ENCODE data around the gene KRTAP2-3.
"Not testable (repeated sequence)": the region's sequence is repeated elsewhere in the genome, so short reads cannot be mapped to it uniquely, and the experiment has no call there.

KRTAP2-3 gene

GRCh38 chr17:41084100-41084856 is 24.4 kb upstream of the KRTAP2-3 start, which contains the start of gene KRTAP4-7:
Gene KRTAP4-7, plus strand, starts transcription at chr17:41084150. Its CDS starts 57 bp downstream, at chr17:41084207.
- ATAC-seq (replicated peaks); H3K4me1 Mint-ChIP-seq (ENCODE audit: low read depth in 2 of 2): not testable (repeated sequence)

GRCh38 chr17:41083427-41083826 is 23.5 kb upstream of the KRTAP2-3 start:
- not testable (repeated sequence) for DNase-seq; H3K4me3 Mint-ChIP-seq; H3K36me3 Mint-ChIP-seq (ENCODE audit: insufficient read depth); ATAC-seq (replicated peaks); H3K9me3 Mint-ChIP-seq; H3K4me1 Mint-ChIP-seq (ENCODE audit: low read depth in 2 of 2); H3K27ac Mint-ChIP-seq
- peaks cover 36 to 60% of the 10 kb centered on the region in 2 donors for H3K27me3 Mint-ChIP-seq

More at GRCh38 chr17:41084100-41084856, 24.4 kb upstream of the KRTAP2-3 start, which contains the start of gene KRTAP4-7:
- not testable (repeated sequence) for H3K27ac Mint-ChIP-seq; DNase-seq; H3K36me3 Mint-ChIP-seq (ENCODE audit: insufficient read depth); H3K9me3 Mint-ChIP-seq; H3K4me3 Mint-ChIP-seq
- peaks cover 40 to 61% of the 10 kb centered on the region in 2 donors for H3K27me3 Mint-ChIP-seq

- Mint-ChIP-seq H3K4me3 (no peak overlapping the region), H3K36me3 (ENCODE audit: insufficient read depth) (no peaks in the 10 kb centered on the region), H3K9me3 (no peaks in the 10 kb centered on the region), H3K4me1 (ENCODE audit: low read depth in 2 of 2) (no peaks in the 10 kb centered on the region), H3K27me3 (peaks cover 41 to 52% of the 10 kb centered on the region in 2 donors), H3K27ac (no peak overlapping the region)
- ATAC-seq (replicated peaks): no peak
- no peak for DNase-seq
These were observed 22.7 kb upstream of the KRTAP2-3 start for GRCh38 chr17:41082626-41083025.

GRCh38 chr17:41076788-41077187 is 16.9 kb upstream of the KRTAP2-3 start:
- Mint-ChIP-seq H3K27ac (no peak overlapping the region), H3K36me3 (ENCODE audit: insufficient read depth) (peaks cover 2% of the 10 kb centered on the region), H3K9me3 (no peaks in the 10 kb centered on the region), H3K27me3 (peaks cover 41 to 45% of the 10 kb centered on the region in 2 donors), H3K4me1 (ENCODE audit: low read depth in 2 of 2) (no peaks in the 10 kb centered on the region), H3K4me3 (no peak overlapping the region)
- DNase-seq: no peak
- ATAC-seq (replicated peaks): no peak

GRCh38 chr17:41073676-41074075 is 13.8 kb upstream of the KRTAP2-3 start:
- H3K4me3 Mint-ChIP-seq: no peak overlapping the region
- H3K27me3 Mint-ChIP-seq: peaks cover 25 to 38% of the 10 kb centered on the region in 2 donors
- ATAC-seq (replicated peaks) (no peak), DNase-seq (no peak)
- no peak overlapping the region for H3K27ac Mint-ChIP-seq
- no peaks in the 10 kb centered on the region for H3K9me3 Mint-ChIP-seq
- no peaks in the 10 kb centered on the region for H3K4me1 Mint-ChIP-seq (ENCODE audit: low read depth in 2 of 2)
- H3K36me3 Mint-ChIP-seq (ENCODE audit: insufficient read depth): peaks cover 2% of the 10 kb centered on the region

- DNase-seq (no peak), ATAC-seq (replicated peaks) (no peak)
- H3K9me3 Mint-ChIP-seq: no peaks in the 10 kb centered on the region
- no peaks in the 10 kb centered on the region for H3K4me1 Mint-ChIP-seq (ENCODE audit: low read depth in 2 of 2)
- no peak overlapping the region for H3K4me3 Mint-ChIP-seq
- peaks cover 2% of the 10 kb centered on the region for H3K36me3 Mint-ChIP-seq (ENCODE audit: insufficient read depth)
- H3K27me3 Mint-ChIP-seq: peaks cover 19 to 22% of the 10 kb centered on the region in 2 donors
- no peak overlapping the region for H3K27ac Mint-ChIP-seq
These were observed 11.9 kb upstream of the KRTAP2-3 start for GRCh38 chr17:41071606-41072360.

GRCh38 chr17:41069031-41069430 is 9.1 kb upstream of the KRTAP2-3 start:
- Mint-ChIP-seq H3K4me3 (no peak overlapping the region), H3K27ac (no peak overlapping the region), H3K9me3 (no peaks in the 10 kb centered on the region), H3K27me3 (no peaks in the 10 kb centered on the region), H3K4me1 (ENCODE audit: low read depth in 2 of 2) (no peaks in the 10 kb centered on the region), H3K36me3 (ENCODE audit: insufficient read depth) (no peaks in the 10 kb centered on the region)
- DNase-seq (no peak), ATAC-seq (replicated peaks) (no peak)

- Mint-ChIP-seq H3K4me3 (no peak overlapping the region), H3K9me3 (no peaks in the 10 kb centered on the region), H3K36me3 (ENCODE audit: insufficient read depth) (no peaks in the 10 kb centered on the region), H3K4me1 (ENCODE audit: low read depth in 2 of 2) (no peaks in the 10 kb centered on the region), H3K27ac (no peak overlapping the region), H3K27me3 (no peaks in the 10 kb centered on the region)
- DNase-seq: no peak
- ATAC-seq (replicated peaks): no peak
These were observed 7.4 kb upstream of the KRTAP2-3 start for GRCh38 chr17:41067281-41067680.

- ATAC-seq (replicated peaks): no peak
- H3K36me3 Mint-ChIP-seq (ENCODE audit: insufficient read depth): no peaks in the 10 kb centered on the region
- no peak within 1 kb of the TSS for H3K4me3 Mint-ChIP-seq
- H3K27ac Mint-ChIP-seq: no peak within 1 kb of the TSS
- H3K4me1 Mint-ChIP-seq (ENCODE audit: low read depth in 2 of 2): no peaks in the 10 kb centered on the region
- peaks cover 3 to 11% of the 10 kb centered on the region in 2 donors for H3K27me3 Mint-ChIP-seq
- H3K9me3 Mint-ChIP-seq: no peaks in the 10 kb centered on the region
- DNase-seq: no peak
These were observed 6.1 kb upstream of the KRTAP2-3 start, which contains the start of gene KRTAP2-4 for GRCh38 chr17:41065829-41066624. Gene KRTAP2-4, minus strand, starts transcription at chr17:41065879. Its CDS starts 34 bp downstream, at chr17:41065845.

GRCh38 chr17:41065016-41065689 is 5.2 kb upstream of the KRTAP2-3 start:
- ATAC-seq (replicated peaks); H3K9me3 Mint-ChIP-seq; H3K36me3 Mint-ChIP-seq (ENCODE audit: insufficient read depth); H3K4me1 Mint-ChIP-seq (ENCODE audit: low read depth in 2 of 2); H3K27ac Mint-ChIP-seq; DNase-seq; H3K4me3 Mint-ChIP-seq: not testable (repeated sequence)
- peaks cover 12 to 19% of the 10 kb centered on the region in 2 donors for H3K27me3 Mint-ChIP-seq

GRCh38 chr17:41064301-41064700 is 4.4 kb upstream of the KRTAP2-3 start:
- peaks cover 20 to 26% of the 10 kb centered on the region in 2 donors for H3K27me3 Mint-ChIP-seq
- no peak overlapping the region for H3K4me3 Mint-ChIP-seq
- ATAC-seq (replicated peaks) (no peak), DNase-seq (no peak)
- H3K4me1 Mint-ChIP-seq (ENCODE audit: low read depth in 2 of 2): no peaks in the 10 kb centered on the region
- no peak overlapping the region for H3K27ac Mint-ChIP-seq
- H3K36me3 Mint-ChIP-seq (ENCODE audit: insufficient read depth): no peaks in the 10 kb centered on the region
- no peaks in the 10 kb centered on the region for H3K9me3 Mint-ChIP-seq

- Mint-ChIP-seq H3K4me1 (ENCODE audit: low read depth in 2 of 2) (no peaks in the 10 kb centered on the region), H3K4me3 (no peak overlapping the region), H3K27me3 (peaks cover 29 to 34% of the 10 kb centered on the region in 2 donors), H3K27ac (no peak overlapping the region), H3K9me3 (no peaks in the 10 kb centered on the region), H3K36me3 (ENCODE audit: insufficient read depth) (no peaks in the 10 kb centered on the region)
- no peak for DNase-seq
- no peak for ATAC-seq (replicated peaks)
These were observed 3.5 kb upstream of the KRTAP2-3 start for GRCh38 chr17:41063449-41063848.

GRCh38 chr17:41061964-41062363 is 2.0 kb upstream of the KRTAP2-3 start:
- no peaks in the 10 kb centered on the region for H3K36me3 Mint-ChIP-seq (ENCODE audit: insufficient read depth)
- H3K4me1 Mint-ChIP-seq (ENCODE audit: low read depth in 2 of 2): no peaks in the 10 kb centered on the region
- ATAC-seq (replicated peaks) (no peak), DNase-seq (no peak)
- H3K27ac Mint-ChIP-seq: no peak overlapping the region
- no peak overlapping the region for H3K4me3 Mint-ChIP-seq
- peaks cover 0 to 7% of the 10 kb centered on the region in 2 donors for H3K9me3 Mint-ChIP-seq
- peaks cover 38 to 44% of the 10 kb centered on the region in 2 donors for H3K27me3 Mint-ChIP-seq
